HUES48 (cell line): ENCODE measurements around the gene CXCL16.

Experiments
- H3K27ac ChIP-seq: one replicate; pipeline ENCODE4 v1.7.0; 2013; ENCODE audit warnings: low read depth, low read length, inconsistent platforms
- H3K27me3 ChIP-seq: 2 replicates; pipeline ENCODE4 v1.6.1; 2013; ENCODE audit warnings: mild to moderate bottlenecking, low read length; ENCODE audit not compliant: control insufficient read depth, insufficient read depth
- H3K36me3 ChIP-seq: 2 replicates; pipeline ENCODE4 v1.6.1; 2013; ENCODE audit warnings: low read length; ENCODE audit not compliant: control insufficient read depth, insufficient read depth
- H3K4me1 ChIP-seq: 2 replicates; pipeline ENCODE4 v1.6.1; 2013; ENCODE audit warnings: mild to moderate bottlenecking, low read length; ENCODE audit not compliant: control insufficient read depth, insufficient read depth
- H3K4me3 ChIP-seq: 2 replicates; pipeline ENCODE4 v1.5.1; 2013; ENCODE audit warnings: mild to moderate bottlenecking, low read depth, low read length
- H3K9ac ChIP-seq: 2 replicates; pipeline ENCODE4 v1.6.1; 2013; ENCODE audit warnings: mild to moderate bottlenecking, low read depth, low read length, moderate library complexity
- H3K9me3 ChIP-seq: 2 replicates; pipeline ENCODE4 v1.6.1; 2013; ENCODE audit warnings: low read length; ENCODE audit not compliant: control insufficient read depth, insufficient read depth

Gene CXCL16

GRCh38 chr17:4738136-4739121 lies 1.3 kb downstream of the CXCL16 start:
- Histone ChIP-seq H3K9ac (no peak overlapping the region), H3K4me3 (peak overlapping the region; percentile 70), H3K27me3 (peaks cover 81% of the 10 kb centered on the region), H3K9me3 (no peaks in the 10 kb centered on the region), H3K36me3 (no peaks in the 10 kb centered on the region), H3K4me1 (peaks cover 5% of the 10 kb centered on the region; the same call in 1 of the 2 replicates), H3K27ac (no peak overlapping the region)

GRCh38 chr17:4735876-4736651 lies 3.7 kb downstream of the CXCL16 start:
- Histone ChIP-seq H3K36me3 (no peaks in the 10 kb centered on the region), H3K27me3 (peaks cover 62% of the 10 kb centered on the region), H3K4me1 (peaks cover 5% of the 10 kb centered on the region; the same call in 1 of the 2 replicates), H3K9me3 (no peaks in the 10 kb centered on the region), H3K27ac (no peak overlapping the region), H3K4me3 (no peak overlapping the region), H3K9ac (no peak overlapping the region)

GRCh38 chr17:4734857-4735475 lies 4.8 kb downstream of the CXCL16 start:
- H3K36me3 ChIP-seq: no peaks in the 10 kb centered on the region
- no peak overlapping the region for H3K4me3 ChIP-seq
- H3K9me3 ChIP-seq: no peaks in the 10 kb centered on the region
- H3K4me1 ChIP-seq: peaks cover 5% of the 10 kb centered on the region; the same call in 1 of the 2 replicates
- H3K27ac ChIP-seq: no peak overlapping the region
- peaks cover 51% of the 10 kb centered on the region for H3K27me3 ChIP-seq
- H3K9ac ChIP-seq: no peak overlapping the region

- H3K9me3 ChIP-seq: no peaks in the 10 kb centered on the region
- H3K36me3 ChIP-seq: no peaks in the 10 kb centered on the region
- peaks cover under 1% of the 10 kb centered on the region; the same call in 1 of the 2 replicates for H3K4me1 ChIP-seq
- no peak overlapping the region for H3K4me3 ChIP-seq
- H3K9ac ChIP-seq: no peak overlapping the region
- H3K27me3 ChIP-seq: peaks cover 32% of the 10 kb centered on the region
- no peak overlapping the region for H3K27ac ChIP-seq
These were observed 6.6 kb downstream of the CXCL16 start for GRCh38 chr17:4733073-4733531.

- no peak overlapping the region for H3K9ac ChIP-seq
- H3K36me3 ChIP-seq: no peaks in the 10 kb centered on the region
- no peaks in the 10 kb centered on the region for H3K9me3 ChIP-seq
- H3K4me3 ChIP-seq: no peak overlapping the region
- H3K4me1 ChIP-seq: no peaks in the 10 kb centered on the region
- no peaks in the 10 kb centered on the region for H3K27me3 ChIP-seq
- H3K27ac ChIP-seq: no peak overlapping the region
These were observed 11.6 kb downstream of the CXCL16 start for GRCh38 chr17:4728124-4728523.

- Histone ChIP-seq H3K27me3 (no peaks in the 10 kb centered on the region), H3K27ac (no peak overlapping the region), H3K9me3 (no peaks in the 10 kb centered on the region), H3K9ac (no peak overlapping the region), H3K36me3 (peaks cover under 1% of the 10 kb centered on the region), H3K4me3 (no peak overlapping the region), H3K4me1 (no peaks in the 10 kb centered on the region)
These were observed 13.9 kb downstream of the CXCL16 start for GRCh38 chr17:4725646-4726310.

GRCh38 chr17:4724650-4725049 lies 15.1 kb downstream of the CXCL16 start:
- H3K9me3 ChIP-seq: no peaks in the 10 kb centered on the region
- H3K36me3 ChIP-seq: peaks cover 11% of the 10 kb centered on the region
- no peak overlapping the region for H3K4me3 ChIP-seq
- no peak overlapping the region for H3K27ac ChIP-seq
- no peaks in the 10 kb centered on the region for H3K27me3 ChIP-seq
- H3K4me1 ChIP-seq: no peaks in the 10 kb centered on the region
- H3K9ac ChIP-seq: no peak overlapping the region

GRCh38 chr17:4722678-4723240 lies 17.0 kb downstream of the CXCL16 start:
- Histone ChIP-seq H3K9ac (no peak overlapping the region), H3K4me1 (no peaks in the 10 kb centered on the region), H3K9me3 (no peaks in the 10 kb centered on the region), H3K36me3 (peaks cover 28% of the 10 kb centered on the region), H3K27ac (no peak overlapping the region), H3K4me3 (no peak overlapping the region), H3K27me3 (no peaks in the 10 kb centered on the region)

GRCh38 chr17:4721203-4722135 lies 18.3 kb downstream of the CXCL16 start:
- Histone ChIP-seq H3K36me3 (peaks cover 37% of the 10 kb centered on the region), H3K9ac (no peak overlapping the region), H3K9me3 (no peaks in the 10 kb centered on the region), H3K27me3 (no peaks in the 10 kb centered on the region), H3K4me3 (no peak overlapping the region), H3K4me1 (no peaks in the 10 kb centered on the region), H3K27ac (no peak overlapping the region)
